A673 (cell line): Measurements from ENCODE around the gene UMAD1.

Source experiments
- EZH2 ChIP-seq: fragments of 200-600 bp; sonication (generic); IDR thresholded peaks from 2 replicates; pipeline ENCODE4 v1.6.1; 2017; ENCODE audit warnings: borderline replicate concordance, low read depth, mild to moderate bottlenecking, mixed read lengths, antibody characterized with exemption, low read length; ENCODE audit not compliant: poor library complexity, severe bottlenecking
- TF ChIP-seq, protein P1 (sequence below): fragments of 300-800, 200-600 bp; sonication (generic); conservative IDR thresholded peaks from 2 replicates; pipeline ENCODE4 v1.5.1; 2017; ENCODE audit warnings: low read depth, mild to moderate bottlenecking, antibody characterized with exemption, low read length, moderate library complexity, mixed read lengths

DNA sequence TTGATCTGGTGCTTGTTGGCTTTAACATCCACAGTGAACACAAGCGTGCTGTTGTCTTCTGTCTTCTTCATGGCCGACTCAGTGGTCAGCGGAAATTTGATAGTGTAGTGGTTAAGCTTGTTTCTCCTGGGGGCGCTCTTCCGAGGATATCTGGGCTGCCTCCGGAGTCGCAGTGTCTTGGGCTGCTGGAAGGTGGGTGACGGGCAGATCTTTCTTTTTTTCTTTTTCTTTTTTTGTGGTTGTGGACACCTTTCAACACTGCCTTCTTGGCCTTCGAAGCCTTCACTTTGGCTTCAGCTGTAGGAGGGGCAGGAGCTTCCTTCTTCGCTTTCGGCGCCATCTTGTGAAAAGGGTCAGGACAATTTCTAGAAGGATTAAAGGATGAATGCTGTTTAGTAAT lies 101.7 kb downstream of the UMAD1 start:
- TF ChIP-seq, protein P1, sequence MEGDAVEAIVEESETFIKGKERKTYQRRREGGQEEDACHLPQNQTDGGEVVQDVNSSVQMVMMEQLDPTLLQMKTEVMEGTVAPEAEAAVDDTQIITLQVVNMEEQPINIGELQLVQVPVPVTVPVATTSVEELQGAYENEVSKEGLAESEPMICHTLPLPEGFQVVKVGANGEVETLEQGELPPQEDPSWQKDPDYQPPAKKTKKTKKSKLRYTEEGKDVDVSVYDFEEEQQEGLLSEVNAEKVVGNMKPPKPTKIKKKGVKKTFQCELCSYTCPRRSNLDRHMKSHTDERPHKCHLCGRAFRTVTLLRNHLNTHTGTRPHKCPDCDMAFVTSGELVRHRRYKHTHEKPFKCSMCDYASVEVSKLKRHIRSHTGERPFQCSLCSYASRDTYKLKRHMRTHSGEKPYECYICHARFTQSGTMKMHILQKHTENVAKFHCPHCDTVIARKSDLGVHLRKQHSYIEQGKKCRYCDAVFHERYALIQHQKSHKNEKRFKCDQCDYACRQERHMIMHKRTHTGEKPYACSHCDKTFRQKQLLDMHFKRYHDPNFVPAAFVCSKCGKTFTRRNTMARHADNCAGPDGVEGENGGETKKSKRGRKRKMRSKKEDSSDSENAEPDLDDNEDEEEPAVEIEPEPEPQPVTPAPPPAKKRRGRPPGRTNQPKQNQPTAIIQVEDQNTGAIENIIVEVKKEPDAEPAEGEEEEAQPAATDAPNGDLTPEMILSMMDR = peak; percentile 31; the same call in 1 of the 2 replicates
- TF ChIP-seq EZH2 = no peak
